Astrocyte (in vitro differentiated cells and primary cell): ENCODE data around the gene RELN. TPM values are rescaled to one million over a fixed set of nuclear protein-coding genes. Genes with fewer than 3 reads are reported as not detected.

ENCODE experiments used
- DNase-seq: peaks from one replicate; pipeline ENCODE4 v3.0.0-alpha.2; 2010; ENCODE audit warnings: low read depth
- FAIRE-seq: peaks from 2 replicates; lab custom pipeline; 2011; peaks lifted over from hg19 to GRCh38; lab: Jason Lieb, UNC
- H2AFZ ChIP-seq: 2 replicates; pipeline ENCODE4 v1.6.0; 2012; ENCODE audit warnings: low read depth, low read length, inconsistent platforms
- H3K27ac ChIP-seq: 2 replicates; pipeline ENCODE4 v1.5.1; 2011; ENCODE audit warnings: low read depth, low read length, inconsistent platforms
- H3K27me3 ChIP-seq: 2 replicates; pipeline ENCODE4 v1.6.0; 2011; ENCODE audit warnings: low read length, inconsistent platforms; ENCODE audit not compliant: insufficient read depth
- H3K36me3 ChIP-seq: 2 replicates; pipeline ENCODE4 v1.5.1; 2011; ENCODE audit warnings: low read length, inconsistent platforms; ENCODE audit not compliant: insufficient read depth
- H3K4me1 ChIP-seq: 2 replicates; pipeline ENCODE4 v1.5.1; 2011; ENCODE audit warnings: low read length, inconsistent platforms; ENCODE audit not compliant: insufficient read depth
- H3K4me2 ChIP-seq: 2 replicates; pipeline ENCODE4 v1.6.0; 2012; ENCODE audit warnings: low read length, inconsistent platforms
- H3K4me3 ChIP-seq: 2 replicates; pipeline ENCODE4 v1.5.1; 2011; ENCODE audit warnings: low read depth, mild to moderate bottlenecking, low read length, inconsistent platforms; ENCODE audit not compliant: insufficient read depth
- H3K79me2 ChIP-seq: 2 replicates; pipeline ENCODE4 v1.6.0; 2012; ENCODE audit warnings: mild to moderate bottlenecking, low read length, inconsistent platforms; ENCODE audit not compliant: insufficient read depth
- H3K9ac ChIP-seq: 2 replicates; pipeline ENCODE4 v1.6.0; 2012; ENCODE audit warnings: mild to moderate bottlenecking, low read length, inconsistent platforms
- H3K9me3 ChIP-seq: 2 replicates; pipeline ENCODE4 v1.5.1; 2012; ENCODE audit warnings: low read depth, mild to moderate bottlenecking, low read length, inconsistent platforms; ENCODE audit not compliant: insufficient read depth
- H4K20me1 ChIP-seq: 2 replicates; pipeline ENCODE4 v1.6.0; 2012; ENCODE audit warnings: low read length, inconsistent platforms; ENCODE audit not compliant: insufficient read depth
- H3K27ac Mint-ChIP-seq: one replicate; pipeline ENCODE4 v1.8.0; 2021; ENCODE audit warnings: mild to moderate bottlenecking, mixed read lengths; ENCODE audit not compliant: unreplicated experiment
- H3K27me3 Mint-ChIP-seq: one replicate; pipeline ENCODE4 v1.8.0; 2021; ENCODE audit warnings: low read depth, mixed read lengths; ENCODE audit not compliant: unreplicated experiment
- H3K36me3 Mint-ChIP-seq: one replicate; pipeline ENCODE4 v1.8.0; 2021; ENCODE audit warnings: low read depth, mixed read lengths; ENCODE audit not compliant: unreplicated experiment
- H3K4me1 Mint-ChIP-seq: one replicate; pipeline ENCODE4 v1.8.0; 2021; ENCODE audit warnings: low read depth, mixed read lengths; ENCODE audit not compliant: unreplicated experiment
- H3K4me3 Mint-ChIP-seq: one replicate; pipeline ENCODE4 v1.8.0; 2021; ENCODE audit warnings: mild to moderate bottlenecking, moderate library complexity, mixed read lengths; ENCODE audit not compliant: unreplicated experiment
- H3K9me3 Mint-ChIP-seq: one replicate; pipeline ENCODE4 v1.8.0; 2021; ENCODE audit warnings: mild to moderate bottlenecking, mixed read lengths; ENCODE audit not compliant: unreplicated experiment
- CTCF ChIP-seq: IDR thresholded peaks from 2 replicates; pipeline ENCODE4 v1.5.1; 2011; ENCODE audit warnings: low read depth, mild to moderate bottlenecking, inconsistent platforms, low read length, moderate library complexity; ENCODE audit not compliant: insufficient read depth
- EZH2 ChIP-seq: IDR thresholded peaks from 2 replicates; pipeline ENCODE4 v1.6.1; 2012; ENCODE audit warnings: mild to moderate bottlenecking, low read length, inconsistent platforms; ENCODE audit not compliant: insufficient read depth
- total RNA-seq: library from RNA; stranded (reverse); gene quantifications from 2 replicates; pipeline ENCODE4 v1.2.1, GENCODE V29; 2021

Gene RELN
- total RNA-seq, 1 donor from 2014 or later, result 0.98 TPM

- Histone ChIP-seq H3K27ac (no peak overlapping the region), H2AFZ (no peak overlapping the region), H3K4me2 (no peak overlapping the region), H3K4me3 (no peak overlapping the region), H3K9me3 (no peaks in the 10 kb centered on the region), H4K20me1 (no peaks in the 10 kb centered on the region), H3K79me2 (no peaks in the 10 kb centered on the region), H3K36me3 (no peaks in the 10 kb centered on the region), H3K9ac (no peak overlapping the region), H3K27me3 (no peaks in the 10 kb centered on the region), H3K4me1 (no peaks in the 10 kb centered on the region)
- DNase-seq (no peak), FAIRE-seq (no peak)
- H3K9me3 Mint-ChIP-seq, result no peaks in the 10 kb centered on the region
- H3K27ac Mint-ChIP-seq, result no peak overlapping the region
- no peaks in the 10 kb centered on the region for H3K36me3 Mint-ChIP-seq
- H3K4me1 Mint-ChIP-seq, result no peaks in the 10 kb centered on the region
- no peaks in the 10 kb centered on the region for H3K27me3 Mint-ChIP-seq
- no peak for TF ChIP-seq EZH2
- TF ChIP-seq CTCF, result no peak
- no peak overlapping the region for H3K4me3 Mint-ChIP-seq
Measured at GRCh38 chr7:103592187-103592586, 397.3 kb downstream of the RELN start.

GRCh38 chr7:103580031-103580430, 409.4 kb downstream of the RELN start:
- Histone ChIP-seq H3K27ac (no peak overlapping the region), H3K9me3 (no peaks in the 10 kb centered on the region), H3K4me2 (no peak overlapping the region), H3K4me3 (no peak overlapping the region), H3K79me2 (no peaks in the 10 kb centered on the region), H4K20me1 (no peaks in the 10 kb centered on the region), H2AFZ (no peak overlapping the region), H3K27me3 (no peaks in the 10 kb centered on the region), H3K36me3 (no peaks in the 10 kb centered on the region), H3K9ac (no peak overlapping the region), H3K4me1 (no peaks in the 10 kb centered on the region)
- no peak for TF ChIP-seq CTCF
- no peak for TF ChIP-seq EZH2
- H3K27me3 Mint-ChIP-seq, result peaks cover 3% of the 10 kb centered on the region
- FAIRE-seq (no peak), DNase-seq (no peak)
- H3K4me3 Mint-ChIP-seq, result no peak overlapping the region
- no peak overlapping the region for H3K27ac Mint-ChIP-seq
- no peaks in the 10 kb centered on the region for H3K9me3 Mint-ChIP-seq
- H3K4me1 Mint-ChIP-seq, result no peaks in the 10 kb centered on the region
- H3K36me3 Mint-ChIP-seq, result no peaks in the 10 kb centered on the region

GRCh38 chr7:103577059-103577458, 412.4 kb downstream of the RELN start:
- no peak for TF ChIP-seq EZH2
- TF ChIP-seq CTCF, result no peak
- Histone ChIP-seq H3K4me3 (no peak overlapping the region), H3K9me3 (no peaks in the 10 kb centered on the region), H3K9ac (no peak overlapping the region), H3K36me3 (no peaks in the 10 kb centered on the region), H3K4me1 (no peaks in the 10 kb centered on the region), H3K27me3 (no peaks in the 10 kb centered on the region), H3K27ac (no peak overlapping the region), H3K79me2 (no peaks in the 10 kb centered on the region), H3K4me2 (no peak overlapping the region), H2AFZ (no peak overlapping the region), H4K20me1 (no peaks in the 10 kb centered on the region)
- H3K4me3 Mint-ChIP-seq, result no peak overlapping the region
- no peaks in the 10 kb centered on the region for H3K4me1 Mint-ChIP-seq
- FAIRE-seq (no peak), DNase-seq (no peak)
- no peak overlapping the region for H3K27ac Mint-ChIP-seq
- H3K27me3 Mint-ChIP-seq, result peaks cover 3% of the 10 kb centered on the region
- H3K36me3 Mint-ChIP-seq, result no peaks in the 10 kb centered on the region
- H3K9me3 Mint-ChIP-seq, result no peaks in the 10 kb centered on the region
